HFFc6 (cell line): ENCODE results near the gene PTRHD1. TPM values are rescaled to one million over a fixed set of nuclear protein-coding genes. Genes with fewer than 3 reads are reported as not detected.

Experiments
- DNase-seq: peaks from one replicate; pipeline ENCODE4 v3.0.0-alpha.2; 2018
- H3K27ac Mint-ChIP-seq: 2 replicates; pipeline ENCODE4 v1.8.0; 2020; ENCODE audit warnings: mild to moderate bottlenecking, mixed read lengths
- H3K27me3 Mint-ChIP-seq: 2 replicates; pipeline ENCODE4 v1.8.0; 2021; ENCODE audit warnings: mild to moderate bottlenecking, moderate library complexity, mixed read lengths; ENCODE audit not compliant: insufficient read depth
- H3K36me3 Mint-ChIP-seq: 2 replicates; pipeline ENCODE4 v1.8.0; 2021; ENCODE audit warnings: low read depth, mixed read lengths
- H3K4me1 Mint-ChIP-seq: 2 replicates; pipeline ENCODE4 v1.8.0; 2020; ENCODE audit warnings: low read depth, mixed read lengths
- H3K4me3 Mint-ChIP-seq: 2 replicates; pipeline ENCODE4 v1.8.0; 2020; ENCODE audit warnings: mild to moderate bottlenecking, moderate library complexity, mixed read lengths
- H3K9me3 Mint-ChIP-seq: 2 replicates; pipeline ENCODE4 v1.8.0; 2020; ENCODE audit warnings: mild to moderate bottlenecking, mixed read lengths
- total RNA-seq, 6 experiments: library from RNA; stranded (reverse); fragmentation: NEBNext Ultra II Directional; extraction: Animal tissue kit (Norgen Biotek cat#: 25700); gene quantifications; 2 replicates in 1 of 6; 3 replicates in 5 of 6; pipeline ENCODE4 v1.2.3, GENCODE V29; 2021
- TF ChIP-seq, protein P1 (sequence below): fragments of 200-600 bp; sonication (generic); IDR thresholded peaks from 2 replicates; pipeline ENCODE4 v1.5.0; 2021; ENCODE audit warnings: antibody characterized with exemption, mild to moderate bottlenecking

PTRHD1 gene
- total RNA-seq, 6 experiments from 2014 or later: 29.4 to 44.4 (median 35.0) TPM

DNA sequence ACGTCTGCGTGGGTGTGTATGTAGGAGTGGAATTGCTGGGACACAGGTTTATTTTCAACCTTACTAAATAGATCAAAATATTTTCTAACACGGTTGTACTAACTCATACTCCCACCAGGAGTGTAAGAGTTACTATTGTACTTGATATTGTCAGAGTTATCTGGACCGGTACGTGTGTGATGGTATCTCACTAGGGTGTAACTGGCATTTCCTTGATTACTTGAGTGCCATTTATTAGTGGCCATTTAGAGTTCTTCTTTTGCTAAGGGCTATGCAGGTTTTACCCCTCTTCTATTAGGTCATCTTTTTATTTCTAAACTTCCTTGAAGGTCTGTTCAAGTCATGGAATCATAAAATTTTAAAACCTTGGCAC lies 33.6 kb upstream of the PTRHD1 start:
- TF ChIP-seq, protein P1, sequence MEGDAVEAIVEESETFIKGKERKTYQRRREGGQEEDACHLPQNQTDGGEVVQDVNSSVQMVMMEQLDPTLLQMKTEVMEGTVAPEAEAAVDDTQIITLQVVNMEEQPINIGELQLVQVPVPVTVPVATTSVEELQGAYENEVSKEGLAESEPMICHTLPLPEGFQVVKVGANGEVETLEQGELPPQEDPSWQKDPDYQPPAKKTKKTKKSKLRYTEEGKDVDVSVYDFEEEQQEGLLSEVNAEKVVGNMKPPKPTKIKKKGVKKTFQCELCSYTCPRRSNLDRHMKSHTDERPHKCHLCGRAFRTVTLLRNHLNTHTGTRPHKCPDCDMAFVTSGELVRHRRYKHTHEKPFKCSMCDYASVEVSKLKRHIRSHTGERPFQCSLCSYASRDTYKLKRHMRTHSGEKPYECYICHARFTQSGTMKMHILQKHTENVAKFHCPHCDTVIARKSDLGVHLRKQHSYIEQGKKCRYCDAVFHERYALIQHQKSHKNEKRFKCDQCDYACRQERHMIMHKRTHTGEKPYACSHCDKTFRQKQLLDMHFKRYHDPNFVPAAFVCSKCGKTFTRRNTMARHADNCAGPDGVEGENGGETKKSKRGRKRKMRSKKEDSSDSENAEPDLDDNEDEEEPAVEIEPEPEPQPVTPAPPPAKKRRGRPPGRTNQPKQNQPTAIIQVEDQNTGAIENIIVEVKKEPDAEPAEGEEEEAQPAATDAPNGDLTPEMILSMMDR: no peak
- Mint-ChIP-seq H3K27me3 (peaks cover 4% of the 10 kb centered on the region; the same call in 1 of the 2 replicates), H3K9me3 (no peaks in the 10 kb centered on the region), H3K4me1 (peaks cover 25% of the 10 kb centered on the region), H3K4me3 (no peak overlapping the region), H3K36me3 (peaks cover 4% of the 10 kb centered on the region), H3K27ac (peak overlapping the region; percentile 69; the same call in 1 of the 2 replicates)
- no peak for DNase-seq

GRCh38 chr2:24825883-24826772 lies 32.9 kb upstream of the PTRHD1 start:
- DNase-seq: no peak
- H3K27ac Mint-ChIP-seq: peak overlapping the region; percentile 69; the same call in 1 of the 2 replicates
- H3K27me3 Mint-ChIP-seq: peaks cover 4% of the 10 kb centered on the region; the same call in 1 of the 2 replicates
- H3K4me3 Mint-ChIP-seq: no peak overlapping the region
- TF ChIP-seq, protein P1: peak; percentile 8; the same call in 1 of the 2 replicates
- H3K4me1 Mint-ChIP-seq: peaks cover 25% of the 10 kb centered on the region
- H3K9me3 Mint-ChIP-seq: no peaks in the 10 kb centered on the region
- peaks cover 4% of the 10 kb centered on the region for H3K36me3 Mint-ChIP-seq

- Mint-ChIP-seq H3K4me1 (peaks cover 25% of the 10 kb centered on the region), H3K27ac (peak overlapping the region; percentile 40; the same call in 1 of the 2 replicates), H3K9me3 (no peaks in the 10 kb centered on the region), H3K4me3 (no peak overlapping the region), H3K36me3 (peaks cover 10% of the 10 kb centered on the region), H3K27me3 (peaks cover 4% of the 10 kb centered on the region; the same call in 1 of the 2 replicates)
- no peak for DNase-seq
- TF ChIP-seq, protein P1: peak; percentile 77
Measured at GRCh38 chr2:24824966-24825882, 32.0 kb upstream of the PTRHD1 start.

DNA sequence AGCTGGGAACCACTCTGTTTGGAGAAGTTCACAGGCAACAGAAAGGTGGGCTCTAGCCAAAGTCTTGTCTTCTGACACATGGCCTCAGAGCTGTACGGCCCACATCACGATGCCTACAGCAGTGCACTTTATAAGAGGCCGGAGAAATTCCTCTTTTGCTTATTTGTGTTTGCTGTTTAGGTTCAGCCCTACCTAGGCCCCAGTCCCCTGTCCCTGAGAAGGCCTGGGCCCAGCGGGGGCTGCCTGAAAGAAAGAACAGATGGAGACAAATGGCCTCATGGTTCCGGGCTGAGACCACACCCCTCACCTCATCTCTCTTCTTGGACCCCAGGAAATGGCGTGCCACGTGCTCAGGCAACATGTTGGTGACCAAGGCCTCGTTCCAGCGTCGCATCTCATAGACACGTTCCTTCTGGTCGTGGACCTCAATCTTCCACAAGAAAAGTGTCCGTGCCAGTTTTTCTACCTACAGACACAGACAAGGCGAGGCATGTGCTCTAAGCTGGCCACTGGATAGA lies 30.9 kb upstream of the PTRHD1 start:
- no peak overlapping the region for H3K4me3 Mint-ChIP-seq
- H3K27me3 Mint-ChIP-seq: peaks cover 4% of the 10 kb centered on the region; the same call in 1 of the 2 replicates
- no peaks in the 10 kb centered on the region for H3K9me3 Mint-ChIP-seq
- no peak overlapping the region for H3K27ac Mint-ChIP-seq
- DNase-seq: no peak
- peaks cover 26% of the 10 kb centered on the region for H3K4me1 Mint-ChIP-seq
- peaks cover 11% of the 10 kb centered on the region for H3K36me3 Mint-ChIP-seq
- TF ChIP-seq, protein P1: no peak

GRCh38 chr2:24822049-24822706 lies 29.0 kb upstream of the PTRHD1 start:
- H3K4me1 Mint-ChIP-seq: peaks cover 37% of the 10 kb centered on the region
- no peak overlapping the region for H3K27ac Mint-ChIP-seq
- peaks cover 4% of the 10 kb centered on the region; the same call in 1 of the 2 replicates for H3K27me3 Mint-ChIP-seq
- no peaks in the 10 kb centered on the region for H3K9me3 Mint-ChIP-seq
- H3K4me3 Mint-ChIP-seq: no peak overlapping the region
- TF ChIP-seq, protein P1: no peak
- peaks cover 15% of the 10 kb centered on the region for H3K36me3 Mint-ChIP-seq
- no peak for DNase-seq
